Stomach (tissue), 9 donors: Measurements from ENCODE around the gene FSTL4. TPM values are rescaled to one million over a fixed set of nuclear protein-coding genes. Genes with fewer than 3 reads are reported as not detected.

ENCODE experiments used
- DNase-seq, 2 donors: peaks; one replicate each; pipeline versions ENCODE4 v3.0.0 to v3.0.0-alpha.2; 2013 to 2019
- H3K27ac ChIP-seq, 5 donors: fragments of 200-600 bp in 4 of 5; sonication (generic) in 4 of 5; one replicate each; pipeline ENCODE4 v1.5.1; 2013 to 2019; ENCODE audit warnings: mild to moderate bottlenecking in 1 of 5, moderate library complexity in 1 of 5
- H3K27me3 ChIP-seq, 3 donors: fragments of 200-600 bp; sonication (generic); one replicate each; pipeline ENCODE4 v1.5.1; 2017 to 2019; ENCODE audit warnings: mixed run types in 1 of 3
- H3K36me3 ChIP-seq, 4 donors: fragments of 200-600 bp; sonication (generic); 1 replicate in 3 of 4; 2 replicates in 1 of 4; pipeline ENCODE4 v1.5.1; 2016 to 2019
- H3K4me1 ChIP-seq, 4 donors: fragments of 200-600 bp; sonication (generic); one replicate each; pipeline ENCODE4 v1.5.1; 2016 to 2019
- H3K4me3 ChIP-seq, 4 donors: fragments of 200-600 bp; sonication (generic) in 3 of 4; one replicate each; pipeline ENCODE4 v1.5.1; 2016 to 2019; ENCODE audit warnings: mild to moderate bottlenecking in 1 of 4
- H3K9me3 ChIP-seq, 4 donors: fragments of 200-600 bp; sonication (generic); one replicate each; pipeline ENCODE4 v1.5.1; 2016 to 2019
- EP300 ChIP-seq: sonication (generic); formaldehyde crosslinking; IDR thresholded peaks from one replicate; pipeline ENCODE4 v1.6.1; 2017; ENCODE audit warnings: antibody characterized with exemption
- POLR2A ChIP-seq, 4 donors: fragments of 450-650 bp; IDR thresholded peaks; one replicate each; pipeline ENCODE4 v1.6.1; 2016; ENCODE audit warnings: antibody characterized with exemption in 4 of 4, control low read depth in 2 of 4, mild to moderate bottlenecking in 1 of 4, moderate library complexity in 1 of 4
- POLR2AphosphoS5 ChIP-seq, 3 donors: sonication (generic); formaldehyde crosslinking; IDR thresholded peaks; one replicate each; pipeline ENCODE4 v1.6.1; 2016; ENCODE audit warnings: antibody characterized with exemption in 3 of 3
- WGBS, 5 donors: extraction: QIAGEN DNeasy Blood & Tissue Kit in 3 of 5; methylation state at CpG; one replicate each; pipeline versions ENCODE4 v1.1.5 to v1.1.7; 2013 to 2018; 5-methylcytosine and 5-hydroxymethylcytosine counted together
- intact Hi-C: fragments of 100-400 bp; cut with DNase I; formaldehyde crosslinking; loops from one replicate; pipeline ENCODE4 v1.15.1; 2023; ENCODE audit warnings: low total_unique reads
- polyA plus RNA-seq, 3 donors: library from polyadenylated mRNA; stranded (reverse); fragments of 200-250 nt; gene quantifications; one replicate each; pipeline ENCODE4 v1.2.3, GENCODE V29; 2013
- total RNA-seq, 5 donors: library from RNA; depleted of rRNA; stranded (reverse); fragments of >200 nt; gene quantifications; one replicate each; pipeline versions ENCODE4 v1.1.0 to v1.2.3, GENCODE V29; 2014 to 2016
- TF ChIP-seq, protein P1 (sequence below), 7 experiments: fragments of 450-650 bp in 4 of 7; fragments of 200-600 bp in 3 of 7; sonication (generic) in 3 of 7; IDR thresholded peaks; one replicate each; pipeline ENCODE4 v1.5.1; 2016 to 2019; ENCODE audit warnings: antibody characterized with exemption in 7 of 7, control low read depth in 2 of 7, mild to moderate bottlenecking in 1 of 7
- donor health status: healthy with polysubstance abuse.
- donor health status: Bipolar disorder and iron deficiency.
- donor health status: healthy.

The FSTL4 gene
- total and polyA plus RNA-seq, 8 donors = 0.37 to 0.55 TPM; not detected in 6

DNA sequence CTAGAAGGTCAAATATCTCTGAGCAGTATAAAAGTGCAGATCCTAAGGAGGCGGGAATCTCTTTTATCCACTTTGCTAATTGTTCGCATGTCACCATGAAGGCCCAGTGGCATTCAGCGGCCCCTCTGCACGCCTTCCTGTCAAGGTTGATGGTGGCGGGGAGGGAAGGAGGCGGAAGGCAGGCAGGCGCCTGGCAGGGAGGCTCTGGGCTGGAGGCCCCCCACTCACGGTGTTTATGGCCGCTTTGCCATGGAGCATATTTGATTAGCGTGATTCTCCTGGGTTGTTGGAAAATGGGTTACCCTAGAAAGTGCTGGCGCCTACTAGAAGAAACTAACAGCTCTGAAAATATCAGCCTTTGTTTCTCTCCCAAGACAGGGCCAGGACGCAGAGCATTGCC, 209.6 kb downstream of the FSTL4 start:
- H3K9me3 ChIP-seq = no peaks in the 10 kb centered on the region
- H3K4me1 ChIP-seq = no peaks in the 10 kb centered on the region
- 87 to 95% (median 92%) methylated on average over 12 of the region's 12 CpGs for WGBS, 5 donors
- DNase-seq = no peak
- no peaks in the 10 kb centered on the region for H3K27me3 ChIP-seq
- intact Hi-C loops = no loop called here
- no peak overlapping the region for H3K4me3 ChIP-seq
- H3K36me3 ChIP-seq = no peaks in the 10 kb centered on the region
- H3K27ac ChIP-seq = no peak overlapping the region
- TF ChIP-seq POLR2AphosphoS5 (IDR thresholded peaks at IDR 0.05) (no peak), POLR2A (IDR thresholded peaks at IDR 0.05) (no peak)

DNA sequence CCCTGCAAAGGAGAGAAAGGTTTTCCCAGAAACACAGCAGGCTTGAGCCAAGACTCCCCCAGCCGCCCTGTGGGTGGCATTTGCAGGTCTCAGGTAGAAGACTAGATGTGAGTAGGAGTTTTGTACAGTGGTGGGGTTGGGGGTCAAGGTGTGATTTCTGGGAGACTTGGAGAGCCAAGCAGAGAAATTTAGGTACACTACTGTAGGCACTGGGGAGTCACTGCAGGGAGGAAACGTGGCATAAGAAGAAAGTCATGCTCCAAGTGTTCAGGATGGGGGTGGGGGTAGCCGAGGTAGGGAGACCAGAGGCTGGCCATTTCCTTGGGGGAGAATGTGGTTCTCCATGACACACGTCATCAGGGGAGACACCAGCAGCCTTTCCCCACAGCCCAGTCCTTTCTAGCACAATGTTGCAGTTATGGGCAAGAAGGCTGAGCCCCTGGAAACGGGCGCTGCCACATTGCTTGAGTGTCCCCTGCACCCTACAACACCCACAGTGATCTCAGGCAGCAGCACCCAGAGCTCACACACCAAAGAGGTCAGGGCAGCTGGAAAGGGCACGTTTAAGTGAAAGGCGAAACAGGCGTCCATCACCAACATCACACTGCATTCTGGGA, 210.5 kb downstream of the FSTL4 start:
- Histone ChIP-seq H3K36me3 (no peaks in the 10 kb centered on the region), H3K9me3 (no peaks in the 10 kb centered on the region), H3K4me1 (no peaks in the 10 kb centered on the region), H3K27ac (no peak overlapping the region), H3K27me3 (no peaks in the 10 kb centered on the region), H3K4me3 (no peak overlapping the region)
- no peak for DNase-seq
- WGBS, 5 donors = 76 to 83% (median 80%) methylated on average over 9 of the region's 9 CpGs
- intact Hi-C loops = no loop called here
- TF ChIP-seq, protein P1, sequence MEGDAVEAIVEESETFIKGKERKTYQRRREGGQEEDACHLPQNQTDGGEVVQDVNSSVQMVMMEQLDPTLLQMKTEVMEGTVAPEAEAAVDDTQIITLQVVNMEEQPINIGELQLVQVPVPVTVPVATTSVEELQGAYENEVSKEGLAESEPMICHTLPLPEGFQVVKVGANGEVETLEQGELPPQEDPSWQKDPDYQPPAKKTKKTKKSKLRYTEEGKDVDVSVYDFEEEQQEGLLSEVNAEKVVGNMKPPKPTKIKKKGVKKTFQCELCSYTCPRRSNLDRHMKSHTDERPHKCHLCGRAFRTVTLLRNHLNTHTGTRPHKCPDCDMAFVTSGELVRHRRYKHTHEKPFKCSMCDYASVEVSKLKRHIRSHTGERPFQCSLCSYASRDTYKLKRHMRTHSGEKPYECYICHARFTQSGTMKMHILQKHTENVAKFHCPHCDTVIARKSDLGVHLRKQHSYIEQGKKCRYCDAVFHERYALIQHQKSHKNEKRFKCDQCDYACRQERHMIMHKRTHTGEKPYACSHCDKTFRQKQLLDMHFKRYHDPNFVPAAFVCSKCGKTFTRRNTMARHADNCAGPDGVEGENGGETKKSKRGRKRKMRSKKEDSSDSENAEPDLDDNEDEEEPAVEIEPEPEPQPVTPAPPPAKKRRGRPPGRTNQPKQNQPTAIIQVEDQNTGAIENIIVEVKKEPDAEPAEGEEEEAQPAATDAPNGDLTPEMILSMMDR (IDR thresholded peaks at IDR 0.05) = no peak
- no peak for TF ChIP-seq EP300
- no peak for TF ChIP-seq POLR2A (IDR thresholded peaks at IDR 0.05)
- no peak for TF ChIP-seq POLR2AphosphoS5 (IDR thresholded peaks at IDR 0.05)

DNA sequence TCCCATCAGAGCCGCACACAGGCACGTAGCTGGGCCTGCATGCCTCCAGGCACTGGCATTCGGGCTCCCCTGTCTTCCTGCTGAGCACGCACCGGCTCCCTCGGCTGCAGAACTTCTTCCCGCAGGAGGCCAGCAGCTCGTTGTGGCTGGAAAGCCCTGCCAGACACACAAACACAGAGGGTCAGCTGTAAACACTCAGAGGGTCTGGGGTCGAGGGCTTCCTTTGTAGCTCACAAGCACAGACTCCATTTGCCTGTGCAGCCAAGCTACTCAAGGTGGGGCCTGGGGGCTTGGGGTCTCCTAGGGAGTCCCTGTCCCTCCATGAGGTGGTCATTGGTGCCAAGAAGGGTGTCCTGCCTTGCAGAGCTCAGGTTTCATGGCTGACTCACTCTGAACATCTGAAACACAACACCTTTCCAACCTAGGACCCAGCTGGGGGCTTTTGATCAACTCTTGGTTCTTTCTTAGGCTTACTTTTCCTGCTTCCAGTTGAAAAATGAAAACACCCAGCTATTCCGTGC, 211.4 kb downstream of the FSTL4 start:
- TF ChIP-seq EP300 = no peak
- TF ChIP-seq POLR2AphosphoS5 (IDR thresholded peaks at IDR 0.05) = no peak
- no peak for TF ChIP-seq POLR2A (IDR thresholded peaks at IDR 0.05)
- TF ChIP-seq, protein P1 (IDR thresholded peaks at IDR 0.05) = no peak
- Histone ChIP-seq H3K27ac (no peak overlapping the region), H3K4me1 (no peaks in the 10 kb centered on the region), H3K4me3 (no peak overlapping the region), H3K9me3 (no peaks in the 10 kb centered on the region), H3K27me3 (no peaks in the 10 kb centered on the region), H3K36me3 (no peaks in the 10 kb centered on the region)
- intact Hi-C loops = no loop called here
- DNase-seq = no peak
- 67 to 76% (median 74%) methylated on average over 10 of the region's 10 CpGs for WGBS, 5 donors

DNA sequence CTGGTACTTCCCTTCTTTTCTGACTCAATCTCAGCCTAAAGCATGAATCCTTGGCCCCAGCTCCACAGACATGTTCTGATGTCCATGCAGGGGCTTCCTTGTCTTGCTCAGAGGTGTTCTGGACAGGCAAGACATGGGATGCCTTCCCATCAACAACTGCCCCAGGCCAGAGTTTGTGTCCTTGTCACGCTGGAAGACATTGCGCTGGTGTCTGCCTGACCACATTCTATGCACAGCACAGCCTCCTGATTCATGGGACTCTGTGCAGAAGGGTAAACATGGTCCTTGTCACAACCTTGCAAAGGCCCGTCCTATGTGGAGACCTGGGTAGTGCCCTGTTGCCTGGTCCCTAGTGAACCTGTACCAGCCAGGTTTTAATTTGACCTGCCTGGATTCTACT, 212.2 kb downstream of the FSTL4 start:
- Histone ChIP-seq H3K27ac (no peak overlapping the region), H3K4me3 (no peak overlapping the region), H3K9me3 (no peaks in the 10 kb centered on the region), H3K27me3 (no peaks in the 10 kb centered on the region), H3K4me1 (no peaks in the 10 kb centered on the region), H3K36me3 (no peaks in the 10 kb centered on the region)
- no peak for DNase-seq
- intact Hi-C loops = no loop called here
- WGBS, 5 donors = 90 to 100% (median 97%) methylated on average over 3 of the region's 3 CpGs
- TF ChIP-seq, protein P1 (IDR thresholded peaks at IDR 0.05) = no peak
- no peak for TF ChIP-seq EP300
- TF ChIP-seq POLR2AphosphoS5 (IDR thresholded peaks at IDR 0.05) = no peak

DNA sequence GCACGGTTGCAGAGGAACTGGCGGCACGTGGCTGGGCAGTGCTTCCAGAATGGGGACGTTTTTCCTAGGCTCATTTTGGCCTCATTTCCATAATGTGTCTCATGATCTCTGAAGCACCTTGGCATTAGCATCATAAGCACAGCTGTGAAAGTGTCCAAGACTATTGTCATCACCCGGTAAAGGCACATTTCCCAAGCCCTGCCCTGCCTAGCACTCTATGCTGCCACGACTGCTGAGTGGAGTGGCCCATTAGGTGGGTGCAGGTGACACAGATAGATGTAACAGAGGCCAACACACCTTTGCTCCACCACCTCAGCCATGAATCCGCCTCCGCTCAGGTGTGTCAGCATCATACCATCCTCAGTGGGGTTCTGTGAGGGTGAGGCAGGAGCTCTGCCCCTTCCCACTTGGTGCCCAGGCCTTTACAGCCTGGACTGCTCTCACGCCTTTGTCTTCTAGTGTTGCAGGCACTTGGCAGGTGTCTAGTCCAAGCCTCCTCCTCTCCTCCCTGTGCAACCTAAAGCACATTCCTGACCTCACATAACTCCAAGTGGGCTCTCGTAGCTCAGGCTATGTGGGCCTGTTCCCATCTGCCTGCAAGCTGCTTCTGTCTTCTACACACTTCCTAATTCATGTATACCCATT, 213.0 kb downstream of the FSTL4 start:
- no peak for DNase-seq
- TF ChIP-seq, protein P1 (IDR thresholded peaks at IDR 0.05) = no peak
- TF ChIP-seq POLR2A (IDR thresholded peaks at IDR 0.05) (no peak), EP300 (no peak), POLR2AphosphoS5 (IDR thresholded peaks at IDR 0.05) (no peak)
- intact Hi-C loops = no loop called here

More for the DNA sequence above, 213.0 kb downstream of the FSTL4 start:
- no peaks in the 10 kb centered on the region for H3K27me3 ChIP-seq
- no peak overlapping the region for H3K27ac ChIP-seq
- H3K4me1 ChIP-seq = no peaks in the 10 kb centered on the region
- H3K4me3 ChIP-seq = no peak overlapping the region
- no peaks in the 10 kb centered on the region for H3K36me3 ChIP-seq
- no peaks in the 10 kb centered on the region for H3K9me3 ChIP-seq
- WGBS, 5 donors = 70 to 88% (median 84%) methylated on average over 9 to 10 of the region's 10 CpGs
